ENCODE results near the gene KLHL30.

DNA sequence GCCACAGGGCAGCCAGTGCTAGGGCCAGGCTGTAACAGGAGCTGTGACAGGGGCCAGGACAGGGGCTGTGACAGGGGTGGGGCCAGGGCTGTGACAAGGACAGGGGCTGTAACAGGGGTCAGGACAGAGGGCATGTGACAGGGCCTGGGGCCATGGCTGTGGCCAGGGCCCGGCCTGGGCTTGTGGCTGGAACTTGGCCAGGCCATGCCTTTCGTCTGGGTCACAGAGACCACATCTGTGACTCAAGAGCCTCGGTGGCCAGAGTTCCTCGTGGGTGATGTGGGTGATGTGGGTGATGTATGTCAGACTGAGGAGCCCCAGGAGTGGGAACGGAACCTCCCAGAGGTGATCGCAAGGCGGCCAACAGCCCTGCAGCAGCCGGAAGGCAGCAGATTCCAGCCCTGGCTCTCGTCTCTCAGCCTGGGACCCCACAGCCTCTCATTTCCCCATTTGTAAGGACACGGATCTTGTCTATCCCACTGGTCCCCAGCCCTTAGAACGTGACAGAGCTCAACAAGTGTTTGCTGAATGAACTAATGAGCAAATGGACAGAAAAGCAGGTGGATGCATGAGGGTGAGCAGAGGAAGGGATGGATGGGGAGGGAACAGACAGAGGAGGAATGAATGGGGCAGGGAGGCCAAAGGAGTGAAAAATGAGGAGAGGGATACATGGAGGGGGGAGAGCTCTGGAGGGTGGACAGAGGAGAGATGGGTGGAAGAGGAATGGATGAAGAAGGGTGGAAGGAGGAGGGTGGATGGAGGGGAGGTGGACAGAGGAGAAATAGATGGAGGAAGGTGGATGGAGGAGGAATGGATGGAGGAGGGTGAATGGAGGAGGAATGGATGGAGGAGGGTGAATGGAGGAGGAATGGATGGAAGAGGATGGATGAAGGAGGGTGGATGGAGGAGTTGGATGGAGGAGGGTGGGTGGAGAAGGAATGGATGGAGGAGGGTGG lies 21.0 kb upstream of the KLHL30 start:
- TF ChIP-seq GLIS3 (CRISPR knock-in tag; IDR thresholded peaks at IDR 0.05) (no peak), ARNTL (CRISPR knock-in tag; IDR thresholded peaks at IDR 0.05; ENCODE audit: borderline replicate concordance, low read depth) (no peak)

Measured in SK-N-SH treated with all-trans-retinoic acid at 6 μM for 48 hours (cell line).